Gastroesophageal sphincter (tissue), 3 donors: ENCODE data around the gene GDF2.

ENCODE experiments used
- CTCF ChIP-seq, 4 experiments: fragments of 200-600 bp in 2 of 4; fragments of 450-650 bp in 2 of 4; sonication (generic) in 1 of 4; IDR thresholded peaks; one replicate each; pipeline ENCODE4 v1.5.1; 2017 to 2019; ENCODE audit warnings: antibody characterized with exemption in 4 of 4, mild to moderate bottlenecking in 2 of 4, moderate library complexity in 2 of 4
- POLR2A ChIP-seq, 2 donors: fragments of 450-650 bp; IDR thresholded peaks; one replicate each; pipeline ENCODE4 v1.6.1; 2017; ENCODE audit warnings: antibody characterized with exemption in 2 of 2, mild to moderate bottlenecking in 2 of 2, moderate library complexity in 1 of 2

DNA sequence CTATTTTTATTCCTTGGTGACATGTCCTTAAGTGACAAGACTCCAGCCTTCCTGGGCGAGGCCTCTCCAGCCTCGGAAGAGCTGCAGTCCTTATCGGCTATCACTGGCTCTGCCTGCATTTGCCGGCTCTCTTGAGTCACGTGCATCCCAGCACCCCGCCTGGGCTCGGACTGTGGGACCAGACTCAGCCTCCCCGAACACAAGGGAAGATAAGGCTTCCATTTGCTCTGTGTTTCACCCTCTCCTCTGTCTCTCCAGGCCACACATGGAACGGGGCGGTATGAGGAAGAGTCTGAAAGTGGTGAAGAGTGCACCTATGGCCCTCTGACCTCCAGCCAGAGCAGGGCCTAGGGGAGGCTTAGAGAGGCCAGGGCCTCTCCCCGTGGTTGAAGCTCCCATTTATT is 4.7 kb downstream of the GDF2 start:
- TF ChIP-seq CTCF (IDR thresholded peaks at IDR 0.05) (no peak), POLR2A (IDR thresholded peaks at IDR 0.05) (no peak)
